ENCODE measurements around the gene IL26. TPM values are rescaled to one million over a fixed set of nuclear protein-coding genes. Genes with fewer than 3 reads are reported as not detected.

Gene IL26
- total and polyA plus RNA-seq, 2 donors (not counting 3 experiments of a cell fraction or from before 2014, with no cell fraction given), result not detected

GRCh38 chr12:68178184-68178583 lies 47.4 kb downstream of the IL26 start:
- H3K4me3 ChIP-seq (replicated peaks in 1 of 3; ENCODE audit: insufficient read depth in 1 of 3, low read depth in 1 of 3, low read length in 3 of 3), result no peak overlapping the region
- FAIRE-seq (no peak), DNase-seq (ENCODE audit: low read depth, low spot score) (no peak)
- H3K27me3 ChIP-seq (ENCODE audit: control insufficient read depth in 2 of 2, insufficient read depth in 2 of 2, low read length in 2 of 2), result no peaks in the 10 kb centered on the region
- ChIA-PET CTCF (interaction anchor here (1.0 kb wide), 1 partner anchor 11 kb away, joined by 3 read pairs; no protein-coding TSS in a partner anchor), POLR2A (no interaction called here)
- no peaks in the 10 kb centered on the region for H3K9me3 ChIP-seq (replicated peaks; ENCODE audit: control insufficient read depth, insufficient read depth, low read length)
- no peaks in the 10 kb centered on the region for H3K79me2 ChIP-seq (ENCODE audit: control insufficient read depth, insufficient read depth, low read length)
- H3K9ac ChIP-seq (replicated peaks; ENCODE audit: extremely low read depth, insufficient read depth, low read length), result no peak overlapping the region
- no peak overlapping the region for H2AFZ ChIP-seq (ENCODE audit: low read depth, low read length)
- H3K36me3 ChIP-seq (ENCODE audit: control insufficient read depth in 2 of 2, extremely low read depth in 1 of 2, insufficient read depth in 2 of 2, low read length in 2 of 2), result no peaks in the 10 kb centered on the region
- no peak for TF ChIP-seq EZH2 (IDR thresholded peaks at IDR 0.05; ENCODE audit: borderline replicate concordance, low read depth, low read length, severe bottlenecking)
- no peak for TF ChIP-seq GATA2 (IDR thresholded peaks at IDR 0.05; ENCODE audit: insufficient read depth, insufficient read length, low read depth, low read length)
- no peak for TF ChIP-seq POLR2AphosphoS5 (IDR thresholded peaks at IDR 0.05; ENCODE audit: insufficient read depth, low read depth, low read length)
- no peak for TF ChIP-seq MYC (IDR thresholded peaks at IDR 0.05; ENCODE audit: low read depth, low read length)
- TF ChIP-seq CTCF (IDR thresholded peaks at IDR 0.05; ENCODE audit: extremely low read depth in 1 of 2, insufficient read depth in 1 of 2, low read depth in 1 of 2, low read length in 2 of 2), result no peak
- TF ChIP-seq MAX (IDR thresholded peaks at IDR 0.05; ENCODE audit: insufficient read depth, insufficient read length), result no peak
- no peak for TF ChIP-seq JUN (IDR thresholded peaks at IDR 0.05; ENCODE audit: borderline replicate concordance, insufficient read depth, insufficient read length, low read depth)
- TF ChIP-seq FOS (IDR thresholded peaks at IDR 0.05; ENCODE audit: borderline replicate concordance, insufficient read depth, low read length), result no peak
- no peak for TF ChIP-seq POLR2A (IDR thresholded peaks at IDR 0.05; ENCODE audit: low read depth, low read length)
- H4K20me1 ChIP-seq (replicated peaks; ENCODE audit: control insufficient read depth, extremely low read depth, insufficient read depth, low read length), result no peaks in the 10 kb centered on the region
- H3K27ac ChIP-seq (ENCODE audit: insufficient read depth, low read depth, low read length), result no peak overlapping the region
- no TSS peak for BruUV-seq (replicated peaks)
- no peaks in the 10 kb centered on the region for H3K9me1 ChIP-seq (replicated peaks; ENCODE audit: control insufficient read depth, extremely low read depth, insufficient read depth, low read length)
- intact Hi-C loops (cut with micrococcal nuclease), result no loop called here
- no peaks in the 10 kb centered on the region for H3K4me1 ChIP-seq (ENCODE audit: control insufficient read depth, extremely low read depth, insufficient read depth, low read length)
- no peak overlapping the region for H3K4me2 ChIP-seq (ENCODE audit: insufficient read depth, low read length)
- dilution Hi-C loops (cut with MboI; ENCODE audit: extremely low pct_ligation_motif_present, low sequenced_read_pairs), result no loop called here
